ENCODE measurements around the gene TMEM8B. TPM values are rescaled to one million over a fixed set of nuclear protein-coding genes. Genes with fewer than 3 reads are reported as not detected.

Gene TMEM8B
- total RNA-seq, 1 donor from 2014 or later = 4.8 TPM

- no peaks in the 10 kb centered on the region for H3K27me3 ChIP-seq
- H3K27ac Mint-ChIP-seq = peak within 1 kb of the TSS; percentile 90
- peak within 1 kb of the TSS; percentile 80 for H3K4me3 Mint-ChIP-seq
- no peaks in the 10 kb centered on the region for H3K9me3 ChIP-seq (ENCODE audit: low read depth)
- H3K4me1 ChIP-seq = peaks cover 8% of the 10 kb centered on the region
- H3K79me2 ChIP-seq (ENCODE audit: low read depth) = no peaks in the 10 kb centered on the region
- no peak within 1 kb of the TSS for H3K9ac ChIP-seq
- H3K4me3 ChIP-seq = peak within 1 kb of the TSS; percentile 51
- no peaks in the 10 kb centered on the region for H3K36me3 ChIP-seq
- H3K27ac ChIP-seq = no peak within 1 kb of the TSS
- peak; percentile 79 for DNase-seq (ENCODE audit: low spot score)
- peak within 1 kb of the TSS; percentile 86 for H3K4me2 ChIP-seq
- H3F3A ChIP-seq (ENCODE audit: low read depth) = peaks cover 6% of the 10 kb centered on the region
- peaks cover 17% of the 10 kb centered on the region for H3K4me1 Mint-ChIP-seq
- no peaks in the 10 kb centered on the region for H3K9me3 Mint-ChIP-seq
- peak within 1 kb of the TSS; percentile 15 for H2AFZ ChIP-seq (replicated peaks)
- no peaks in the 10 kb centered on the region for H3K36me3 Mint-ChIP-seq
- TF ChIP-seq CTCF (IDR thresholded peaks at IDR 0.05) (no peak), EZH2 (IDR thresholded peaks at IDR 0.05) (no peak), EZH2phosphoT487 (IDR thresholded peaks at IDR 0.05) (no peak)
- no peaks in the 10 kb centered on the region for H4K20me1 ChIP-seq (ENCODE audit: low read depth)
- peaks cover 4% of the 10 kb centered on the region for H3K27me3 Mint-ChIP-seq (ENCODE audit: insufficient read depth, low read depth)
Observed at GRCh38 chr9:35791297-35791921, 37.6 kb upstream of the TMEM8B start, which contains the start of gene NPR2. Gene NPR2 (plus strand): TSS chr9:35791591. CDS start chr9:35792409, 818 bp downstream.

- peak overlapping the region; percentile 51 for H3K4me3 ChIP-seq
- H3K27ac ChIP-seq = no peak overlapping the region
Observed at GRCh38 chr9:35792024-35792813, 36.8 kb upstream of the TMEM8B start.

GRCh38 chr9:35792826-35793225, 36.2 kb upstream of the TMEM8B start:
- Histone ChIP-seq H3K4me2 (no peak overlapping the region), H3K4me3 (no peak overlapping the region), H4K20me1 (ENCODE audit: low read depth) (no peaks in the 10 kb centered on the region), H3K4me1 (peaks cover 8% of the 10 kb centered on the region), H3K9me3 (ENCODE audit: low read depth) (no peaks in the 10 kb centered on the region), H3K27me3 (no peaks in the 10 kb centered on the region), H3K36me3 (no peaks in the 10 kb centered on the region), H2AFZ (replicated peaks) (no peak overlapping the region), H3K9ac (no peak overlapping the region), H3F3A (ENCODE audit: low read depth) (peaks cover 6% of the 10 kb centered on the region), H3K27ac (no peak overlapping the region), H3K79me2 (ENCODE audit: low read depth) (no peaks in the 10 kb centered on the region)
- H3K9me3 Mint-ChIP-seq = no peaks in the 10 kb centered on the region
- no peak for TF ChIP-seq EZH2phosphoT487 (IDR thresholded peaks at IDR 0.05)
- TF ChIP-seq CTCF (IDR thresholded peaks at IDR 0.05) = no peak
- TF ChIP-seq EZH2 (IDR thresholded peaks at IDR 0.05) = no peak
- peak overlapping the region; percentile 72 for H3K4me3 Mint-ChIP-seq
- peaks cover 21% of the 10 kb centered on the region for H3K4me1 Mint-ChIP-seq
- H3K27ac Mint-ChIP-seq = no peak overlapping the region
- H3K27me3 Mint-ChIP-seq (ENCODE audit: insufficient read depth, low read depth) = peaks cover 6% of the 10 kb centered on the region
- no peak for DNase-seq (ENCODE audit: low spot score)
- no peaks in the 10 kb centered on the region for H3K36me3 Mint-ChIP-seq

More at GRCh38 chr9:35792024-35792813, 36.8 kb upstream of the TMEM8B start:
- peaks cover 8% of the 10 kb centered on the region for H3K4me1 ChIP-seq
- H4K20me1 ChIP-seq (ENCODE audit: low read depth) = no peaks in the 10 kb centered on the region
- DNase-seq (ENCODE audit: low spot score) = no peak
- no peak overlapping the region for H3K9ac ChIP-seq
- peak overlapping the region; percentile 86 for H3K4me2 ChIP-seq
- H3K4me3 Mint-ChIP-seq = peak overlapping the region; percentile 72
- H3K79me2 ChIP-seq (ENCODE audit: low read depth) = no peaks in the 10 kb centered on the region
- H3K36me3 Mint-ChIP-seq = no peaks in the 10 kb centered on the region
- H3F3A ChIP-seq (ENCODE audit: low read depth) = peaks cover 6% of the 10 kb centered on the region
- no peaks in the 10 kb centered on the region for H3K9me3 ChIP-seq (ENCODE audit: low read depth)
- H3K27me3 ChIP-seq = no peaks in the 10 kb centered on the region
- H2AFZ ChIP-seq (replicated peaks) = no peak overlapping the region
- H3K4me1 Mint-ChIP-seq = peaks cover 20% of the 10 kb centered on the region
- no peak for TF ChIP-seq EZH2 (IDR thresholded peaks at IDR 0.05)
- no peak for TF ChIP-seq EZH2phosphoT487 (IDR thresholded peaks at IDR 0.05)
- no peak for TF ChIP-seq CTCF (IDR thresholded peaks at IDR 0.05)
- no peaks in the 10 kb centered on the region for H3K36me3 ChIP-seq
- no peaks in the 10 kb centered on the region for H3K9me3 Mint-ChIP-seq
- H3K27ac Mint-ChIP-seq = no peak overlapping the region
- H3K27me3 Mint-ChIP-seq (ENCODE audit: insufficient read depth, low read depth) = peaks cover 6% of the 10 kb centered on the region
